HepG2 (cell line): ENCODE measurements around the gene ARFGAP1. TPM values are rescaled to one million over a fixed set of nuclear protein-coding genes. Genes with fewer than 3 reads are reported as not detected.

Experiments
- MED8 ChIP-seq: sonication (generic); formaldehyde crosslinking; IDR thresholded peaks from 2 replicates; pipeline ENCODE4 v1.8.1; 2023; ENCODE audit warnings: mild to moderate bottlenecking, missing genetic modification reagents; ENCODE audit not compliant: insufficient replicate concordance
- NAIF1 ChIP-seq: sonication (generic); formaldehyde crosslinking; IDR thresholded peaks from 2 replicates; pipeline ENCODE4 v1.5.0; 2020; ENCODE audit warnings: mild to moderate bottlenecking, missing genetic modification reagents, borderline replicate concordance
- PHB2 ChIP-seq: fragments of 450-650 bp; IDR thresholded peaks from 2 replicates; pipeline ENCODE4 v1.6.1; 2018; ENCODE audit not compliant: partially characterized antibody
- RARG ChIP-seq: sonication (generic); formaldehyde crosslinking; IDR thresholded peaks from 2 replicates; pipeline ENCODE4 v1.4.0; 2020; ENCODE audit warnings: low read depth, mild to moderate bottlenecking, missing genetic modification reagents
- REPIN1 ChIP-seq: sonication (generic); formaldehyde crosslinking; IDR thresholded peaks from 2 replicates; pipeline ENCODE4 v1.8.0; 2022; ENCODE audit warnings: missing genetic modification reagents, low read depth, mild to moderate bottlenecking, borderline replicate concordance
- RXRA ChIP-seq: sonication (generic); formaldehyde crosslinking; IDR thresholded peaks from 2 replicates; pipeline ENCODE4 v1.5.1; 2020; ENCODE audit warnings: missing genetic modification reagents
- SUZ12 ChIP-seq: fragments of 150-350 bp; IDR thresholded peaks from 2 replicates; pipeline ENCODE4 v1.6.1; 2014; ENCODE audit warnings: low read depth, low read length
- ZBTB39 ChIP-seq: sonication (generic); formaldehyde crosslinking; IDR thresholded peaks from 2 replicates; pipeline ENCODE4 v1.5.0; 2020; ENCODE audit warnings: missing genetic modification reagents
- ZNF335 ChIP-seq: sonication (generic); formaldehyde crosslinking; IDR thresholded peaks from 2 replicates; pipeline ENCODE4 v1.4.0; 2020; ENCODE audit warnings: missing genetic modification reagents
- ZNF33A ChIP-seq: sonication (generic); formaldehyde crosslinking; IDR thresholded peaks from 2 replicates; pipeline ENCODE4 v1.5.1; 2020; ENCODE audit warnings: missing genetic modification reagents, mild to moderate bottlenecking, moderate library complexity, borderline replicate concordance
- ZNF562 ChIP-seq: sonication (generic); formaldehyde crosslinking; IDR thresholded peaks from 2 replicates; pipeline ENCODE4 v1.8.0; 2022; ENCODE audit warnings: missing genetic modification reagents, borderline replicate concordance
- ZNF746 ChIP-seq: sonication (generic); formaldehyde crosslinking; IDR thresholded peaks from 2 replicates; pipeline ENCODE4 v1.8.0; 2022; ENCODE audit warnings: mild to moderate bottlenecking, missing genetic modification reagents
- ZNF83 ChIP-seq: sonication (generic); formaldehyde crosslinking; IDR thresholded peaks from 2 replicates; pipeline ENCODE4 v1.4.0; 2020; ENCODE audit warnings: missing genetic modification reagents, mild to moderate bottlenecking, borderline replicate concordance
- ZNF883 ChIP-seq: sonication (generic); formaldehyde crosslinking; IDR thresholded peaks from 2 replicates; pipeline ENCODE4 v1.5.1; 2020; ENCODE audit warnings: mild to moderate bottlenecking, missing genetic modification reagents; ENCODE audit errors: not compliant biosample characterization
- polyA plus RNA-seq, 8 experiments: library from polyadenylated mRNA; depleted of rRNA in 3 of 8; stranded (reverse) in 7 of 8; unstranded in 1 of 8; fragments of >200 nt; fragmentation: Illumina TruSeq in 4 of 8; extraction: Trizol in 4 of 8; gene quantifications; 2 replicates each; pipeline versions ENCODE4 v1.2.1 to v1.2.3, GENCODE V29; 2011 to 2016; ENCODE audit warnings: low read depth in 4 of 8, missing spikeins in 1 of 8, mixed read lengths in 1 of 8; ENCODE audit not compliant: insufficient read depth in 1 of 8
- total RNA-seq, 5 experiments: library from RNA; depleted of rRNA; stranded (reverse); fragments of >200 nt; fragmentation: Illumina TruSeq; extraction: Trizol; gene quantifications; 2 replicates each; pipeline ENCODE4 v1.2.3, GENCODE V29; 2016; ENCODE audit warnings: low read depth in 1 of 5
- TF ChIP-seq, protein P1 (sequence below): sonication (generic); formaldehyde crosslinking; conservative IDR thresholded peaks from 2 replicates; pipeline ENCODE4 v1.8.0; 2022; ENCODE audit warnings: low read depth, missing genetic modification reagents
- TF ChIP-seq, protein P2 (sequence below): IDR thresholded peaks from 2 replicates; pipeline ENCODE4 v1.6.1; 2016; ENCODE audit warnings: missing compliant biosample characterization, missing genetic modification reagents, borderline replicate concordance
- TF ChIP-seq, protein P3 (sequence below): sonication (generic); formaldehyde crosslinking; IDR thresholded peaks from 2 replicates; pipeline ENCODE4 v1.4.0; 2020; ENCODE audit warnings: mild to moderate bottlenecking, missing genetic modification reagents
- TF ChIP-seq, protein P4 (sequence below): sonication (generic); formaldehyde crosslinking; IDR thresholded peaks from 2 replicates; pipeline ENCODE4 v1.4.0; 2020; ENCODE audit warnings: mild to moderate bottlenecking, missing genetic modification reagents

The ARFGAP1 gene
- total and polyA plus RNA-seq, 2 of the 13 experiments (the other 11 are each of a cell fraction or from before 2014, with no cell fraction given) = 132 TPM

DNA sequence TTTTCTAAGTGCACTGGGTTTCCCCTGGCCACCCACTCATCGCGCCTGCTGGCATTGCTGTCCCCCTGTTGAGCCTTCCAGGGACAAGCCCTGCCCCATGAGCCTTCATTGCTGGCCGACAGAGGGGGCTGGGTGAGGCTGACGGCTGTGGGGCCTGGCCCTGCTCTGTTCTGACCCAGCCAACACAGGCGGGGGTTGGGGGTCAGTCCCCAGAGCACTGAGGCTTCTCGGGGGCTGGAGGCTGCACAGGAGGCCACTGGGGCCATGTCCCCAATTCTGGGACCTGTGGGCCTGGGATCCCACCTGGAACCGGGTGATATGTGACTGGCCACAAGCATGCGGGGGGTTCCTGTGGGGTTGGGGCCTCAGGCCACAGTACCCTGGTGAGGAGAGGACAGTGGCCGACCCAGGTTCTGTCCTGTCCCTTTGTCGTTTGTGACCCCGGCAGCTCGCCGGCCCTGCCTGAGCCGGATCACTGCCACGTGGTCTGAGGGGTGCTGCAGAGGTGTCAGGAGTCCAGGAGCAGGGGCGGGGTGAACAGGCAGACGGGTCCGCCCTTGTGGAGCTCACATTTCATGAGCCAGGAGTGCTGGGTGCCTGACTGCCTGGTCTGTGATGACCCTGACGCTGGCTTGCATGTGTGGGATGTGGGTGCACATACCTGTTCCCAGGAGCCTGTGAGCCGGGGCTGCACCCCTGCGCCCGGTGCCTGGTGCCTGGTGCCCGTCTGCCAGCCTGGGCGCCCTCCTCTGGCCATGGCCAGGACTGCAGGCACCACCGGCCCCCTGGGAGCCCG is 18.3 kb downstream of the ARFGAP1 start (continued):
- TF ChIP-seq, protein P1, sequence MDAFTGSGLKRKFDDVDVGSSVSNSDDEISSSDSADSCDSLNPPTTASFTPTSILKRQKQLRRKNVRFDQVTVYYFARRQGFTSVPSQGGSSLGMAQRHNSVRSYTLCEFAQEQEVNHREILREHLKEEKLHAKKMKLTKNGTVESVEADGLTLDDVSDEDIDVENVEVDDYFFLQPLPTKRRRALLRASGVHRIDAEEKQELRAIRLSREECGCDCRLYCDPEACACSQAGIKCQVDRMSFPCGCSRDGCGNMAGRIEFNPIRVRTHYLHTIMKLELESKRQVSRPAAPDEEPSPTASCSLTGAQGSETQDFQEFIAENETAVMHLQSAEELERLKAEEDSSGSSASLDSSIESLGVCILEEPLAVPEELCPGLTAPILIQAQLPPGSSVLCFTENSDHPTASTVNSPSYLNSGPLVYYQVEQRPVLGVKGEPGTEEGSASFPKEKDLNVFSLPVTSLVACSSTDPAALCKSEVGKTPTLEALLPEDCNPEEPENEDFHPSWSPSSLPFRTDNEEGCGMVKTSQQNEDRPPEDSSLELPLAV = 0 out of 2 replicates have a peak, but pooled peaks have one; percentile 62
- TF ChIP-seq ZNF883 (CRISPR knock-in tag) (no peak), ZNF33A (CRISPR knock-in tag) (no peak), ZBTB39 (CRISPR knock-in tag) (no peak; the same call in 1 of the 2 replicates), MED8 (CRISPR knock-in tag) (peak; percentile 39), REPIN1 (no peak), ZNF746 (no peak), RXRA (peak; percentile 40), RARG (CRISPR knock-in tag) (no peak), PHB2 (no peak), ZNF335 (CRISPR knock-in tag) (no peak), ZNF83 (no peak), ZNF562 (CRISPR knock-in tag) (no peak), SUZ12 (peak; percentile 14; the same call in 1 of the 2 replicates), NAIF1 (CRISPR knock-in tag) (no peak)
- TF ChIP-seq, protein P2, sequence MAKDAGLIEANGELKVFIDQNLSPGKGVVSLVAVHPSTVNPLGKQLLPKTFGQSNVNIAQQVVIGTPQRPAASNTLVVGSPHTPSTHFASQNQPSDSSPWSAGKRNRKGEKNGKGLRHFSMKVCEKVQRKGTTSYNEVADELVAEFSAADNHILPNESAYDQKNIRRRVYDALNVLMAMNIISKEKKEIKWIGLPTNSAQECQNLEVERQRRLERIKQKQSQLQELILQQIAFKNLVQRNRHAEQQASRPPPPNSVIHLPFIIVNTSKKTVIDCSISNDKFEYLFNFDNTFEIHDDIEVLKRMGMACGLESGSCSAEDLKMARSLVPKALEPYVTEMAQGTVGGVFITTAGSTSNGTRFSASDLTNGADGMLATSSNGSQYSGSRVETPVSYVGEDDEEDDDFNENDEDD (CRISPR knock-in tag) = peak; percentile 35; the same call in 1 of the 2 replicates
- TF ChIP-seq, protein P3, sequence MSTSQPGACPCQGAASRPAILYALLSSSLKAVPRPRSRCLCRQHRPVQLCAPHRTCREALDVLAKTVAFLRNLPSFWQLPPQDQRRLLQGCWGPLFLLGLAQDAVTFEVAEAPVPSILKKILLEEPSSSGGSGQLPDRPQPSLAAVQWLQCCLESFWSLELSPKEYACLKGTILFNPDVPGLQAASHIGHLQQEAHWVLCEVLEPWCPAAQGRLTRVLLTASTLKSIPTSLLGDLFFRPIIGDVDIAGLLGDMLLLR (CRISPR knock-in tag) = 0 out of 2 replicates have a peak, but pooled peaks have one; percentile 87
- TF ChIP-seq, protein P4, sequence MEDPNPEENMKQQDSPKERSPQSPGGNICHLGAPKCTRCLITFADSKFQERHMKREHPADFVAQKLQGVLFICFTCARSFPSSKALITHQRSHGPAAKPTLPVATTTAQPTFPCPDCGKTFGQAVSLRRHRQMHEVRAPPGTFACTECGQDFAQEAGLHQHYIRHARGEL (CRISPR knock-in tag) = no peak
